Caco-2 (cell line): ENCODE measurements around the gene MYO10. TPM values are rescaled to one million over a fixed set of nuclear protein-coding genes. Genes with fewer than 3 reads are reported as not detected.
"Not testable (repeated sequence)": the region's sequence is repeated elsewhere in the genome, so short reads cannot be mapped to it uniquely, and the experiment has no call there.

ENCODE experiments used
- Bru-seq: library from RNA; stranded (reverse); fragments of 400-500 nt; gene quantifications from one replicate; lab custom pipeline; 2021; lab: Mats Ljungman, UMichigan
- BruChase-seq, 2 experiments: library from RNA; stranded (reverse); fragments of 400-500 nt; gene quantifications; one replicate each; lab custom pipeline; 2021; lab: Mats Ljungman, UMichigan
- BruUV-seq: library from RNA; stranded (reverse); fragments of 400-500 nt; replicated peaks from 2 replicates; lab custom pipeline; 2021; lab: Mats Ljungman, UMichigan
- CTCF ChIA-PET: fragments of 300-600 bp; sonication (Branson Sonifier 250); formaldehyde crosslinking; loops from one replicate; lab custom pipeline; 2022; ENCODE audit warnings: antibody characterized with exemption; lab: Charles Lee
- POLR2A ChIA-PET: fragments of 300-600 bp; sonication (Branson Sonifier 250); formaldehyde crosslinking; loops from one replicate; lab custom pipeline; 2022; ENCODE audit warnings: antibody characterized with exemption; lab: Charles Lee
- DNase-seq, 2 experiments: peaks; one replicate each; pipeline versions ENCODE4 v3.0.0 to v3.0.0-alpha.2; 2020 to 2022
- H3K27me3 ChIP-seq: replicated peaks from 2 replicates; pipeline ENCODE4 v1.6.0; 2011; ENCODE audit warnings: low read length; ENCODE audit not compliant: control insufficient read depth, insufficient read depth
- H3K36me3 ChIP-seq: 2 replicates; pipeline ENCODE4 v1.5.1; 2011; ENCODE audit warnings: low read length; ENCODE audit not compliant: control insufficient read depth, insufficient read depth
- H3K4me1 ChIP-seq: fragments of 250-450 bp; sonication (Bioruptor Pico); 2 replicates; pipeline ENCODE4 v1.5.1; 2020; ENCODE audit warnings: mild to moderate bottlenecking
- H3K4me3 ChIP-seq: 2 replicates; pipeline ENCODE4 v1.5.1; 2011; ENCODE audit warnings: low read depth, mild to moderate bottlenecking, control low read depth, low read length
- H3K9me3 ChIP-seq: fragments of 250-450 bp; sonication (Bioruptor Pico); 2 replicates; pipeline ENCODE4 v1.5.1; 2020; ENCODE audit warnings: mild to moderate bottlenecking, moderate library complexity
- H3K27ac Mint-ChIP-seq: one replicate; pipeline ENCODE4 v1.8.0; 2022; ENCODE audit warnings: mixed read lengths; ENCODE audit not compliant: unreplicated experiment
- H3K27me3 Mint-ChIP-seq: one replicate; pipeline ENCODE4 v1.8.0; 2022; ENCODE audit warnings: mixed read lengths; ENCODE audit not compliant: insufficient read depth, unreplicated experiment
- H3K36me3 Mint-ChIP-seq: one replicate; pipeline ENCODE4 v1.8.0; 2022; ENCODE audit warnings: mild to moderate bottlenecking, mixed read lengths; ENCODE audit not compliant: insufficient read depth, unreplicated experiment
- H3K4me1 Mint-ChIP-seq: one replicate; pipeline ENCODE4 v1.8.0; 2022; ENCODE audit warnings: low read depth, mixed read lengths; ENCODE audit not compliant: unreplicated experiment
- H3K4me3 Mint-ChIP-seq: one replicate; pipeline ENCODE4 v1.8.0; 2022; ENCODE audit warnings: mild to moderate bottlenecking, moderate library complexity, mixed read lengths; ENCODE audit not compliant: unreplicated experiment
- H3K9me3 Mint-ChIP-seq: one replicate; pipeline ENCODE4 v1.8.0; 2022; ENCODE audit warnings: mixed read lengths; ENCODE audit not compliant: unreplicated experiment
- CTCF ChIP-seq, 2 experiments: fragments of 200-600 bp in 1 of 2; IDR thresholded peaks; 1 replicate in 1 of 2; 2 replicates in 1 of 2; pipeline versions ENCODE4 v1.5.1 to v1.8.0; 2011 to 2022; ENCODE audit warnings: antibody characterized with exemption in 1 of 2, control low read depth in 1 of 2, inconsistent platforms in 1 of 2, low read depth in 1 of 2, low read length in 1 of 2, mild to moderate bottlenecking in 1 of 2, moderate library complexity in 1 of 2; ENCODE audit not compliant: insufficient read depth in 1 of 2, severe bottlenecking in 1 of 2, unreplicated experiment in 1 of 2
- intact Hi-C: fragments of 100-400 bp; cut with micrococcal nuclease; formaldehyde crosslinking; loops from one replicate; pipeline ENCODE4 v1.10.0; 2022; ENCODE audit not compliant: unreplicated experiment
- long read RNA-seq: library from polyadenylated mRNA; stranded (forward); transcript quantifications from one replicate; pipeline ENCODE4 v2.0.0, GENCODE V29; 2022
- total RNA-seq: library from RNA; stranded (reverse); gene quantifications from 2 replicates; pipeline ENCODE4 v1.2.3, GENCODE V29; 2022

MYO10 gene
- 67.6 and 73.3 TPM in 2 replicates for total RNA-seq
- Bru-seq, nascent RNA, result percentile 91 among the genes with signal in this experiment
- BruChase-seq, experiment 1, labeled RNA remaining after a 2-hour chase, result percentile 82 among the genes with signal in this experiment
- BruChase-seq, experiment 2, labeled RNA remaining after a 6-hour chase, result percentile 85 among the genes with signal in this experiment
- long read RNA-seq, transcript MYO10-205 (4 exons, 1,677 nt), result major isoform, 5 of 26 reads
- long read RNA-seq, partial matches to known transcripts, result 14 of 26 reads
- long read RNA-seq, other reads (novel, unspliced or antisense), result 7 of 26 reads

- DNase-seq, result peak; percentile 90 to 92
- H3K9me3 Mint-ChIP-seq, result no peaks in the 10 kb centered on the region
- POLR2A ChIA-PET, result interaction anchor here (0.5 to 1.5 kb wide), 14 partner anchors 42 to 253 kb away, joined by 3 to 11 read pairs (median 4); no protein-coding TSS in a partner anchor
- BruUV-seq, result no TSS peak
- H3K4me3 ChIP-seq, result peak within 1 kb of the TSS; percentile 97
- H3K4me3 Mint-ChIP-seq, result peak within 1 kb of the TSS; percentile 90
- no peak for TF ChIP-seq CTCF (IDR thresholded peaks at IDR 0.05; ENCODE audit: insufficient read depth in 1 of 2, low read depth in 1 of 2, low read length in 1 of 2, severe bottlenecking in 1 of 2, unreplicated experiment in 1 of 2)
- no peaks in the 10 kb centered on the region for H3K36me3 ChIP-seq
- CTCF ChIA-PET, result interaction anchor here (0.6 to 1.3 kb wide), 5 partner anchors 17 to 384 kb away, joined by 3 to 13 read pairs (median 3); no protein-coding TSS in a partner anchor
- H3K9me3 ChIP-seq, result no peaks in the 10 kb centered on the region
- no peaks in the 10 kb centered on the region for H3K27me3 Mint-ChIP-seq
- peaks cover 26% of the 10 kb centered on the region for H3K36me3 Mint-ChIP-seq
- peaks cover 28% of the 10 kb centered on the region for H3K4me1 ChIP-seq
- H3K4me1 Mint-ChIP-seq, result peaks cover 26% of the 10 kb centered on the region
- H3K27me3 ChIP-seq, result no peaks in the 10 kb centered on the region
- intact Hi-C loops, result loop anchor here (1.0 to 5.0 kb wide), 5 partner anchors 29 to 233 kb away; no protein-coding TSS in a partner anchor
- H3K27ac Mint-ChIP-seq, result peak within 1 kb of the TSS; percentile 86
These were observed at the start of gene MYO10 for GRCh38 chr5:16936150-16936988. Gene MYO10 (minus strand): TSS chr5:16936288. CDS start chr5:16935808, 480 bp downstream.

DNA sequence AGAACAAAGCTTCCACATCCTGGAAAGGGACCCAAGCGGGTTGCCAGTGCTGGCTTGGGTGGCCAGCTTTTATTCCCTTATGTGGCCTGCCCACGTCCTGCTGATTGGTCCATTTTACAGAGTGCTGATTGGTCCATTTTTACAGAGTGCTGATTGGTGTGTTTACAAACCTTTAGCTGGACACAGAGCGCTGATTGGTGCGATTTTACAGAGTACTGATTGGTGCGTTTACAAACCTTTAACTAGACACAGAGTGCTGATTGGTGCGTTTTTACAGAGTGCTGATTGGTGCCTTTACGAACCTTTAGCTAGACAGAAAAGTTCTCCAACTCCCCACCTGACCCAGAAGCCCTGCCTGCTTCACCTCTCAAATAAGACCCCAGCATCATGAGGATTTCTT lies 49.2 kb upstream of the MYO10 start:
- POLR2A ChIA-PET, H3K4me3 Mint-ChIP-seq, H3K36me3 Mint-ChIP-seq, BruUV-seq, intact Hi-C loops, H3K4me3 ChIP-seq, H3K9me3 ChIP-seq, CTCF ChIA-PET, H3K27ac Mint-ChIP-seq, DNase-seq, H3K9me3 Mint-ChIP-seq, H3K27me3 ChIP-seq, H3K4me1 ChIP-seq, H3K27me3 Mint-ChIP-seq, H3K36me3 ChIP-seq, H3K4me1 Mint-ChIP-seq: not testable (repeated sequence)

DNA sequence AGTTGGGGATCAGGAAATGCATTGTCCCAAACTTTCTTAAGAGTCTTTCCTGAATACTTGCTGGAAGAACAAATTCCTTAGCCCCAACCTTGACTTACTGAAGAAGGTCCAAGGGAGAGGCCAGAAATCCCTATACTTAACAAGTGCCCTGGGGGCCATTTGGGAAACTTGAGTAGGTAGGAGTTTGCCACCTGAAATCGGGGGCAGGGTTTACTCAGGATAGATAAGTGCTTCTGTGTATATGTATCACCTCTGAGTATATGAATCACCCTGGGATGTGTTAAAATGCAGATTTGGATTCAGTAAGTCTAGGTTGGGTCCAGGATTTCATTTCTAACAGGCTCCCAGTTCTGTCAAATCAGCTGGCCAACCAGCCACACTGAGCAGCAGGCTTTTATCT lies 47.9 kb upstream of the MYO10 start:
- intact Hi-C loops, result no loop called here
- Histone ChIP-seq H3K36me3 (no peaks in the 10 kb centered on the region), H3K4me1 (no peaks in the 10 kb centered on the region), H3K27me3 (no peaks in the 10 kb centered on the region), H3K9me3 (no peaks in the 10 kb centered on the region), H3K4me3 (no peak overlapping the region)
- no TSS peak for BruUV-seq
- H3K27ac Mint-ChIP-seq, result no peak overlapping the region
- H3K4me1 Mint-ChIP-seq, result peaks cover 7% of the 10 kb centered on the region
- H3K36me3 Mint-ChIP-seq, result no peaks in the 10 kb centered on the region
- no peak for TF ChIP-seq CTCF (IDR thresholded peaks at IDR 0.05; ENCODE audit: insufficient read depth in 1 of 2, low read depth in 1 of 2, low read length in 1 of 2, severe bottlenecking in 1 of 2, unreplicated experiment in 1 of 2)
- H3K4me3 Mint-ChIP-seq, result no peak overlapping the region
- CTCF ChIA-PET, result no interaction called here
- POLR2A ChIA-PET, result no interaction called here
- no peaks in the 10 kb centered on the region for H3K9me3 Mint-ChIP-seq
- no peaks in the 10 kb centered on the region for H3K27me3 Mint-ChIP-seq
- DNase-seq, result no peak
